CD8-positive, alpha-beta memory T cell (primary cell): Measurements from ENCODE around the gene HIF3A. TPM values are rescaled to one million over a fixed set of nuclear protein-coding genes. Genes with fewer than 3 reads are reported as not detected.
A peak's percentile ranks its signal among the peaks of the same experiment; 100 is the strongest.

Experiments used
- CTCF ChIA-PET: fragments of 350-600 bp; sonication (Branson Sonifier 250); formaldehyde crosslinking; loops from one replicate; lab custom pipeline; 2021; ENCODE audit warnings: antibody characterized with exemption; lab: Charles Lee
- POLR2A ChIA-PET: fragments of 350-600 bp; sonication (Branson Sonifier 250); formaldehyde crosslinking; loops from one replicate; lab custom pipeline; 2021; ENCODE audit warnings: antibody characterized with exemption; lab: Charles Lee
- DNase-seq, 5 donors: peaks; one replicate each; pipeline versions ENCODE4 v3.0.0 to v3.0.0-alpha.2; 2020 to 2022; ENCODE audit warnings: mixed read lengths in 1 of 5
- H3K27ac ChIP-seq: one replicate; pipeline ENCODE4 v1.7.0; 2013; ENCODE audit warnings: low read depth, mild to moderate bottlenecking, low read length, moderate library complexity
- H3K27me3 ChIP-seq: 2 replicates; pipeline ENCODE4 v1.7.0; 2013; ENCODE audit warnings: low read length, mild to moderate bottlenecking; ENCODE audit not compliant: insufficient read depth, poor library complexity, severe bottlenecking
- H3K36me3 ChIP-seq: 2 replicates; pipeline ENCODE4 v1.7.0; 2013; ENCODE audit warnings: mild to moderate bottlenecking, low read length, moderate library complexity; ENCODE audit not compliant: insufficient read depth
- H3K4me1 ChIP-seq: 2 replicates; pipeline ENCODE4 v1.7.0; 2013; ENCODE audit warnings: mild to moderate bottlenecking, low read length, moderate library complexity; ENCODE audit not compliant: insufficient read depth
- H3K4me3 ChIP-seq: 2 replicates; pipeline ENCODE4 v1.7.0; 2013; ENCODE audit warnings: mild to moderate bottlenecking, low read length
- H3K9me3 ChIP-seq: 2 replicates; pipeline ENCODE4 v1.7.0; 2013; ENCODE audit warnings: mild to moderate bottlenecking, low read length
- H3K27ac Mint-ChIP-seq, 8 donors: one replicate each; pipeline ENCODE4 v1.8.0; 2020 to 2021; ENCODE audit warnings: mixed read lengths in 8 of 8, mild to moderate bottlenecking in 6 of 8, inconsistent platforms in 3 of 8, moderate library complexity in 3 of 8
- H3K27me3 Mint-ChIP-seq, 2 donors: one replicate each; pipeline ENCODE4 v1.8.0; 2020 to 2021; ENCODE audit warnings: mixed read lengths in 2 of 2, mild to moderate bottlenecking in 1 of 2, moderate library complexity in 1 of 2
- H3K36me3 Mint-ChIP-seq, 3 donors: one replicate each; pipeline ENCODE4 v1.8.0; 2020 to 2021; ENCODE audit warnings: mixed read lengths in 3 of 3, inconsistent platforms in 1 of 3, mild to moderate bottlenecking in 1 of 3
- H3K4me1 Mint-ChIP-seq, 3 donors: one replicate each; pipeline ENCODE4 v1.8.0; 2020 to 2021; ENCODE audit warnings: mixed read lengths in 3 of 3, inconsistent platforms in 1 of 3, mild to moderate bottlenecking in 1 of 3
- H3K4me3 Mint-ChIP-seq, 7 donors: one replicate each; pipeline ENCODE4 v1.8.0; 2020 to 2021; ENCODE audit warnings: mixed read lengths in 7 of 7, mild to moderate bottlenecking in 6 of 7, moderate library complexity in 4 of 7, inconsistent platforms in 2 of 7
- H3K9me3 Mint-ChIP-seq, 5 donors: one replicate each; pipeline ENCODE4 v1.8.0; 2020 to 2022; ENCODE audit warnings: mixed read lengths in 5 of 5, mild to moderate bottlenecking in 3 of 5, moderate library complexity in 2 of 5, inconsistent platforms in 1 of 5
- polyA plus RNA-seq: library from polyadenylated mRNA; unstranded; fragments of 300-500 nt; fragmentation: Illumina TruSeq; gene quantifications from one replicate; pipeline ENCODE4 v1.2.3, GENCODE V29; 2021
- total RNA-seq, 2 experiments: library from RNA; stranded (reverse); gene quantifications; one replicate each; pipeline ENCODE4 v1.2.3, GENCODE V29; 2021

HIF3A gene
- total and polyA plus RNA-seq, 3 experiments from 2014 or later, result not detected

DNA sequence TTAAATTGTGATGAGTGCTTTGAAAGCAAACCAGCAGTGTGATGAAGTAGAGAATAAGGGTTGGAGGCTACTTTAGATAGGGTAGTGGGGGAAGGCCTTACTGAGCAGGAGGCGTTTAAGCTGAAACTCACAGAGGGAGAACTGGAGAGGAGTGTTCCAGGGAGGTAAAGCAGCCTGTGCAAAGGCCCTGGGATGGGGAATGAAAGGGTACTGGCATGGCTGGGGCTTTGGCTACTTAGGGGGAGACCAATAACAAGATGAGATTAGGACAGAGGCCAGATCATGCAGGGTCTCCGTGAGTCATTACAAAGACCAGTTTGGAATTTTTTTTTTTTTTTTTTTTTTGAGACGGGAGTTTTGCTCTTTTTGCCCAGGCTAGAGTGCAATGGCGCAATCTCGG is 51.1 kb downstream of the HIF3A start:
- ChIA-PET CTCF (no interaction called here), POLR2A (interaction anchor here (0.7 kb wide), 1 partner anchor 352 kb away, joined by 3 read pairs; no protein-coding TSS in a partner anchor)
- H3K27me3 ChIP-seq, result no peaks in the 10 kb centered on the region
- Mint-ChIP-seq H3K4me1 (peaks cover 57 to 72% (median 60%) of the 10 kb centered on the region in 3 donors), H3K9me3 (no peaks in the 10 kb centered on the region), H3K36me3 (peaks cover 0 to 13% (median 0%) of the 10 kb centered on the region in 3 donors), H3K27ac (peak overlapping the region; percentile 73 to 98 (median 90)), H3K27me3 (peaks cover 3 to 8% of the 10 kb centered on the region in 2 donors), H3K4me3 (peak overlapping the region; percentile 90 to 97 (median 94))
- DNase-seq, result no peak
- no peaks in the 10 kb centered on the region for H3K36me3 ChIP-seq
- no peaks in the 10 kb centered on the region for H3K9me3 ChIP-seq
- H3K4me1 ChIP-seq, result peaks cover 52% of the 10 kb centered on the region
- peak overlapping the region; percentile 98 for H3K4me3 ChIP-seq
- peak overlapping the region; percentile 82 for H3K27ac ChIP-seq

DNA sequence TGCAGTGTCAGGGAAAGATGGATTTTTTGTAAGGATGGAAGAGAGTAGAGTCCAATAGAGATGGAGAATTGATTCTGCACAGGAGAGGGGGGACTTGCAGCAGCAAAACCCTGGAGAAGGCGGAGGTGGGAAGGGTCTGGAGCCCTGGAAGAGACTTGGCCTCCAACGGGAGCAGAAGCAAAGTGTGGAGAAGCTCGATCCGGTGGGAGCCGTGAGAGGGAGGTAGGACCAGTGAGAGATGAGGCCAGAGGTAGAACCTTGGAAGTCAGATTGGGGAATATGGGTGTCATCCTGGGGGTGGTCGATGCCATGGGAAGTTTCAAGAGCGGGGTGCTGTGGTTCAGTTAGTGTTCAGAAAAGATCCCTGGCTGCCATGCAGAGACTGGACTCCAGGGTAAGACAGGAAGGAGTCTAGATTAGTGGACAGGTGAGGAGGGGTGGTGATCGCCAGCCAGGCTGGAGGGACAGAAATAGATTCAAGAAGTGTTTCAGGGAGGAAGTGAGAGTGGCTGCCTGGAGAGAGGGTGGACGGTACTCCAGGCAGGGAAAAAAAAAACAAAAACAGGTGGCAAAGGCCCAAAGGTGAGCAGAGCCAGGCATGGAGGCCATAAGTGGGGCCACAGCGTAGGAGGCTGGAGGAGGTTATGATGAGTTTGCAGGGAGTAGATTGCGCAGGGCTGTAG is 52.6 kb downstream of the HIF3A start:
- CTCF ChIA-PET, result no interaction called here
- no peak for DNase-seq
- Mint-ChIP-seq H3K4me3 (peak overlapping the region; percentile 50 to 95 (median 89)), H3K27me3 (peaks cover 0 to 8% of the 10 kb centered on the region in 2 donors), H3K9me3 (no peaks in the 10 kb centered on the region), H3K36me3 (peaks cover 0 to 26% (median 0%) of the 10 kb centered on the region in 3 donors), H3K27ac (peak overlapping the region; percentile 85 to 98 (median 90)), H3K4me1 (peaks cover 58 to 78% (median 64%) of the 10 kb centered on the region in 3 donors)
- no peaks in the 10 kb centered on the region for H3K27me3 ChIP-seq
- H3K4me3 ChIP-seq, result peak overlapping the region; percentile 51
- H3K36me3 ChIP-seq, result peaks cover 10% of the 10 kb centered on the region
- no peaks in the 10 kb centered on the region for H3K9me3 ChIP-seq
- POLR2A ChIA-PET, result no interaction called here
- H3K27ac ChIP-seq, result no peak overlapping the region
- peaks cover 52% of the 10 kb centered on the region for H3K4me1 ChIP-seq

DNA sequence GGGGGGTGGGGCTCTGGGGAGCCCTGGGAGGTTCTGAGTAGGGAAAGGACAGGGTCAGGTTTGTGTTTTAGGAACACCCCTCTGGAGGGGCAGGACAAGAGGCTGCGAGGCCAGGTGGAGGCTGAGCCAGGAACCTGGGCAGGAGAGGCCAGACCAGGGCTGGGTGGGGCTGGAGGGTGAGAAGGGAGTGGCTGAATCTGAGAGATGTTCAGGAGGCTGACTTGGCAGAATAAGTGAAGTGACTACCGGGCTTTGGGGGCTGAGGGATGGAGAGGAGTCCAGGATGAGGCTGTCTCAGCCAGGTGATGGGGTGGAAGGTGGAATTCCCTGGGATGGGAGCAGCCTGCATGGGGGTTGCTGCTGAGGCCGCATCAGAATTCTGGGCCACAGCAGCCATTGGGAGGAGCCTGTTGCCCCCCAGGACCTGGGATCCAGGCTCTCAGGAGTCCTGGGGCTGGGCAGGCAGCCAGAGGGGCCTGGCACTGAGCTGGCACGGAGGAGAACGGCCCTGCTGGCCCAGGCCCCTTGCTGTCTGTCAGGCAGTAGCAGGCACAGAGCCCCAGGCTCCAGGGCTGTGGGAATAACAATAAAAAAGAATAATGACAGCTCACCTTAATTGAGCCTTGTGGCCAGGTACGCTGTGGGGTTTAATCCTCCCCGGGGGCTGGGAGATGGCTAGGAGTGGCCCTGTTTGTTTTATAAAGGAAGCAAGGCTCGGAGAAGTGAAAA is 53.4 kb downstream of the HIF3A start:
- H3K27me3 Mint-ChIP-seq, result peaks cover 0 to 5% of the 10 kb centered on the region in 2 donors
- H3K9me3 ChIP-seq, result no peaks in the 10 kb centered on the region
- H3K27ac Mint-ChIP-seq, result peak overlapping the region; percentile 83 to 98 (median 88)
- H3K4me3 Mint-ChIP-seq, result peak overlapping the region; percentile 66 to 94 (median 78)
- ChIA-PET POLR2A (no interaction called here), CTCF (interaction anchor here (1.5 kb wide), 1 partner anchor 21 kb away, joined by 3 read pairs; no protein-coding TSS in a partner anchor)
- H3K9me3 Mint-ChIP-seq, result no peaks in the 10 kb centered on the region
- H3K4me1 Mint-ChIP-seq, result peaks cover 58 to 85% (median 65%) of the 10 kb centered on the region in 3 donors
- peak overlapping the region; percentile 48 for H3K27ac ChIP-seq
- H3K4me1 ChIP-seq, result peaks cover 52% of the 10 kb centered on the region
- peak overlapping the region; percentile 51 for H3K4me3 ChIP-seq
- peaks cover 0 to 33% (median 0%) of the 10 kb centered on the region in 3 donors for H3K36me3 Mint-ChIP-seq
- no peak for DNase-seq
- H3K36me3 ChIP-seq, result peaks cover 15% of the 10 kb centered on the region
- H3K27me3 ChIP-seq, result no peaks in the 10 kb centered on the region

DNA sequence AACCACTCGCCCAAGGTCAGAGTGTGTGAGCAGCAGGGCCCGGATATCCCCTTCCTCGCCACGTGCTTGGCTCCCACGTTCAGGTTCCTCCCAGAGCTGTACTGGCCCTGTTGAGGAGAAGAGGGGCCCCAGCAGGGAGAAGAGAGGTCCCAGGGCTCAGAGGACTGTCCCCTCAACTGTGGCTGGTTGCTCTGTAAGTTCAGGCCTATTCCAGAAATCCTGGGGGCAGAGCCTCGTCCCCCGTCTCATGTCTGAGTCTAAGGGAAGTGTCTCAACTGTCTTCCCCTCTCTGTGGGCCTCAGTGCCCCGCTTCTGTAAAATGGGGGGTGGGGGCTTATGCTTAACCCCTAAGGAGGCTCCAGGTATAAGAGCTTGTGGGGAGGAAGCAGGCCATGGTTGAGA is 53.9 kb downstream of the HIF3A start:
- peak overlapping the region; percentile 48 for H3K27ac ChIP-seq
- Mint-ChIP-seq H3K9me3 (no peaks in the 10 kb centered on the region), H3K27ac (peak overlapping the region; percentile 74 to 98 (median 88)), H3K27me3 (peaks cover 0 to 2% of the 10 kb centered on the region in 2 donors), H3K4me3 (peak overlapping the region; percentile 66 to 94 (median 78)), H3K36me3 (peaks cover 0 to 39% (median 1%) of the 10 kb centered on the region in 3 donors), H3K4me1 (peaks cover 62 to 86% (median 66%) of the 10 kb centered on the region in 3 donors)
- ChIA-PET CTCF (interaction anchor here (1.5 kb wide), 1 partner anchor 21 kb away, joined by 3 read pairs; no protein-coding TSS in a partner anchor), POLR2A (no interaction called here)
- DNase-seq, result peak in 2 of 5 donors; percentile 8 to 24
- no peaks in the 10 kb centered on the region for H3K9me3 ChIP-seq
- peak overlapping the region; percentile 51 for H3K4me3 ChIP-seq
- no peaks in the 10 kb centered on the region for H3K27me3 ChIP-seq
- H3K4me1 ChIP-seq, result peaks cover 52% of the 10 kb centered on the region
- peaks cover 15% of the 10 kb centered on the region for H3K36me3 ChIP-seq

DNA sequence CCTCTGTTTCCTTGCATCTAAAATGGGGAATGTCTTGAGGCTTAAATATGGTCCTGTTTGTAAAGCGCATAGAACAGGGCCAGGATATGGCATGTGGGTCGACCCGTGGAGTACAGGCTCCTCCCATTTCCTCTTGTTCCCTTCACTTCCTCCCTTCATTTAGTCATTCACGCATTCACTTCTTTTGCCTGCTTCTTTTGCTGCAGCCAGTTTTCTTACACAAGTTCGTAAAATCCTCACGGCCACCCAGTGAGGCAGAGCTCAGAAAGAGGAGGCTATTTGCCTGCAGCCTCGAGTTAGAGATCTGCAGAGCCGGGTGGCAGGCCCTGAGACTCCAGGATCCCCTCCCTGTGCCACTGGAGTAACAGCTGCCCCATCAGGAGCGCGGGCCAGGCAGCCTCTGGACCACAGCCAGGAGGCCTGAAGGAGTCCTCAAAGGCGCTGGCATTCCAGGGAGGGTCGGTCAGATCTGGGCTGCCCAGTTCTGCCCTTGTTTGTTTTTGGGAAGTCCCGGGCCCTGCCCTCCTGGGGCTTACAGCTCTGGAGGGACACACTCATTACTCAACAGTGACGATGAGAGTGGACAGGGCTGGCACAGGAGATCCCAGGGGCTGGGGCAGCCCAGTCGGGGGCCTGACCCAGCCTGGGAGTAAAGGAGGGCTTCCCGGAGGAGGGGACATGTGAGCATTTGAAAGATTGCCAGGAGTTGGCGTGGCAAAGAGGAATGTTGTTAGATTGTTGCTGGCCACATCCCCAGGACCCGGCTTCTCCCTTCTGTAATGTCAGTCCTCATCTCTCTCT is 54.6 kb downstream of the HIF3A start:
- ChIA-PET POLR2A (no interaction called here), CTCF (interaction anchor here (1.0 to 1.5 kb wide), 2 partner anchors 20 to 44 kb away, joined by 3 to 4 read pairs; no protein-coding TSS in a partner anchor)
- peaks cover 49% of the 10 kb centered on the region for H3K4me1 ChIP-seq
- peak overlapping the region; percentile 48 for H3K27ac ChIP-seq
- no peaks in the 10 kb centered on the region for H3K27me3 Mint-ChIP-seq
- peak overlapping the region; percentile 66 to 94 (median 78) for H3K4me3 Mint-ChIP-seq
- DNase-seq, result peak in 2 of 5 donors; percentile 10 to 32
- H3K36me3 ChIP-seq, result peaks cover 15% of the 10 kb centered on the region
- no peaks in the 10 kb centered on the region for H3K9me3 ChIP-seq
- H3K27ac Mint-ChIP-seq, result peak overlapping the region; percentile 74 to 98 (median 88)
- H3K9me3 Mint-ChIP-seq, result no peaks in the 10 kb centered on the region
- peak overlapping the region; percentile 51 for H3K4me3 ChIP-seq
- H3K36me3 Mint-ChIP-seq, result peaks cover 0 to 43% (median 1%) of the 10 kb centered on the region in 3 donors
- H3K27me3 ChIP-seq, result no peaks in the 10 kb centered on the region
- H3K4me1 Mint-ChIP-seq, result peaks cover 59 to 87% (median 66%) of the 10 kb centered on the region in 3 donors

DNA sequence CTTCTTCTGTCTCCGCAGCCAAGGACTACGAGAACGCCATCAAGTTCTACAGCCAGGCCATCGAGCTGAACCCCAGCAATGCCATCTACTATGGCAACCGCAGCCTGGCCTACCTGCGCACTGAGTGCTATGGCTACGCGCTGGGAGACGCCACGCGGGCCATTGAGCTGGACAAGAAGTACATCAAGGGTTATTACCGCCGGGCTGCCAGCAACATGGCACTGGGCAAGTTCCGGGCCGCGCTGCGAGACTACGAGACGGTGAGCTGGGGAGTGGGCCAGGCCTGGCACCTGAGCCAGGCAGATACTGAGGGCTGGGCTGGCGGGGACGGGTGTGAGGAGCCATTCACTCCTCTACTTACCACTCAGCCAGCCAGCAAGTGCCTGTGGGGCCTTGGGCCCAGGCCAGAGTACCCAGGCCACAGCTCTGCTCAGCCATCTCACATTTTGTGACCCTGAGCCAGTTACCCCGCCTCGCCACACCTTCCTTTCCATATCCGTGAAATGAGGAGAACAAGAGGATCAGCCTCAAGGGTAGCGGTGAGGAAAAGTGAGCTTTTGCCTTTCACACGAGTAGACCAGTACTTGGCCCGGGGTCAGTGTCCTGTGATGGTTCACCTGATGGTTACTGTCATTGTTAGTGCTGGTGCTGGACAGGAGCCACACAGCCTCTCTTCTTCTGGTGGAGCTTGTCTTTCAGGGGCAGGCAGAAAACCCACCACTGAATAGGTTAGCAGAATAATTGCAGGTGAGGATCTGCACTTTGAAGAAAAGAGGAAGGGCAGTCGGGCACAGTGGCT is 57.1 kb downstream of the HIF3A start:
- Histone ChIP-seq H3K9me3 (no peaks in the 10 kb centered on the region), H3K27ac (no peak overlapping the region), H3K4me1 (peaks cover 33% of the 10 kb centered on the region), H3K27me3 (no peaks in the 10 kb centered on the region), H3K36me3 (peaks cover 19% of the 10 kb centered on the region), H3K4me3 (no peak overlapping the region)
- H3K27ac Mint-ChIP-seq, result peak overlapping the region in 3 of 8 donors; percentile 10 to 47 (median 16)
- ChIA-PET CTCF (interaction anchor here (1.1 kb wide), 1 partner anchor 54 kb away, joined by 3 read pairs; no protein-coding TSS in a partner anchor), POLR2A (interaction anchor here (0.6 kb wide), 1 partner anchor 58 kb away, joined by 3 read pairs; no protein-coding TSS in a partner anchor)
- H3K4me3 Mint-ChIP-seq, result no peak overlapping the region
- no peaks in the 10 kb centered on the region for H3K27me3 Mint-ChIP-seq
- DNase-seq, result no peak
- H3K4me1 Mint-ChIP-seq, result peaks cover 52 to 85% (median 67%) of the 10 kb centered on the region in 3 donors
- no peaks in the 10 kb centered on the region for H3K9me3 Mint-ChIP-seq
- H3K36me3 Mint-ChIP-seq, result peaks cover 0 to 53% (median 3%) of the 10 kb centered on the region in 3 donors
